GM12874 (cell line): ENCODE measurements around the gene FRMPD3.

Experiments
- TF ChIP-seq, protein P1 (sequence below): IDR thresholded peaks from 2 replicates; pipeline ENCODE4 v1.5.1; 2011; ENCODE audit warnings: low read depth, mild to moderate bottlenecking, control low read depth, low read length, moderate library complexity; ENCODE audit not compliant: insufficient read depth

Gene FRMPD3

DNA sequence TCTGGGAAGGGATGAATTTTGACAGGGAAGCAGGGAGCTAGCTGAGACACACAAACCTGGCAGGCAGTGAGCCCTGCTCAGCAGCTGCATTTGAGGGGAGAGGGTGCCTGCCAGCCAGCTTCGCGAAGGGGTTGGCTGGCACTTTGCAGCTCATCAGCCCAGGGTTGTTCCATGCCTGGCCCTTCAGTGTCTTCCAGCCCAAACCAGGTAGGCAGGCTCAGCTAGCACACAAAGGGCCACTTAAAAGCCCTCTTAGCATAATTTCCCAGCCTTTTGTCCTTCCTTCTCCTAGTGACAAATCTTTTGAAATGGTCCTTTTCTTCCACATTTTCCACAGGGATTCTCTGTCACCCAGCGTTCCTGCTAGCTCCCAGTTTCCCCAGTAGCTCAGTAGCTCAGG, 4.3 kb upstream of the FRMPD3 start:
- TF ChIP-seq, protein P1, sequence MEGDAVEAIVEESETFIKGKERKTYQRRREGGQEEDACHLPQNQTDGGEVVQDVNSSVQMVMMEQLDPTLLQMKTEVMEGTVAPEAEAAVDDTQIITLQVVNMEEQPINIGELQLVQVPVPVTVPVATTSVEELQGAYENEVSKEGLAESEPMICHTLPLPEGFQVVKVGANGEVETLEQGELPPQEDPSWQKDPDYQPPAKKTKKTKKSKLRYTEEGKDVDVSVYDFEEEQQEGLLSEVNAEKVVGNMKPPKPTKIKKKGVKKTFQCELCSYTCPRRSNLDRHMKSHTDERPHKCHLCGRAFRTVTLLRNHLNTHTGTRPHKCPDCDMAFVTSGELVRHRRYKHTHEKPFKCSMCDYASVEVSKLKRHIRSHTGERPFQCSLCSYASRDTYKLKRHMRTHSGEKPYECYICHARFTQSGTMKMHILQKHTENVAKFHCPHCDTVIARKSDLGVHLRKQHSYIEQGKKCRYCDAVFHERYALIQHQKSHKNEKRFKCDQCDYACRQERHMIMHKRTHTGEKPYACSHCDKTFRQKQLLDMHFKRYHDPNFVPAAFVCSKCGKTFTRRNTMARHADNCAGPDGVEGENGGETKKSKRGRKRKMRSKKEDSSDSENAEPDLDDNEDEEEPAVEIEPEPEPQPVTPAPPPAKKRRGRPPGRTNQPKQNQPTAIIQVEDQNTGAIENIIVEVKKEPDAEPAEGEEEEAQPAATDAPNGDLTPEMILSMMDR: no peak

DNA sequence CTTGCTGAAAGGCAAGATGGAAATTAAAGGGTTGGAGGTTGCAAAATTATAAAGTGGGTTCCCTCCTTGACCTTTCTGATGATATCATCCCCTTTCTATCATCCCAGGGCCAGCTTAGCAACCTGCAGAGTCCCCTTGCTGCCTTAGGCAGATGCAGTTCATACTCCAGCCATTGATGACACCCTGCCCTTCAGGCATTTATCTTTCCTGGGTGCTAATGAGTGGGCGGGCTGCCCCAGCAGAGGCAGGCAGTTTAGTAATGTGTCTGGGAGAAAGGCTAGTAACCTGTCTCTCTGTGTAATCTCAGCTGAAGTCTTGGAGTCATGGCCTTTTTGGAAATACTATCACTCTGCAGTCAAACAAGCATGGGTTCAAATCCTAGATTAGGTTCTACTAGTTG, 3.8 kb upstream of the FRMPD3 start:
- TF ChIP-seq, protein P1: no peak

GRCh38 chrX:107447642-107448041, 1.8 kb upstream of the FRMPD3 start:
- TF ChIP-seq, protein P1: no peak

DNA sequence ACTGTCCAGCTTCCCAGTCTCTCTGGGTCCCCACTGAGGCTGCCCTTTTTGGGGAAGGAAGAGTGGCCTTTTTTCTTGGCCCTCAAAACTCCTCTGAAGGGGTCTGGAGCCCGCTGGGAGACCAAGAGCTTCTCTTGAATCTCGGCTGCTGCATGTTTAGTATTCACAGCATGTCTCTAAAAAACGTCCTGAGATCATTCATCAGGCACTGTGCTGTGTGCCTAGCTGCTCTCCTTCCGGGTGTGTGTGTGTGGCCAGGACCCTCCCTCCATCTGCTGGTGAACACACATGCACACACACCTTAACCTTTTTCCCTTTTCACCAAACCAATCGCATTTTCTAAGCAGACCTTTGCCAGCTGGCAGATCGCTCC, 841 bp upstream of the FRMPD3 start:
- TF ChIP-seq, protein P1: no peak

DNA sequence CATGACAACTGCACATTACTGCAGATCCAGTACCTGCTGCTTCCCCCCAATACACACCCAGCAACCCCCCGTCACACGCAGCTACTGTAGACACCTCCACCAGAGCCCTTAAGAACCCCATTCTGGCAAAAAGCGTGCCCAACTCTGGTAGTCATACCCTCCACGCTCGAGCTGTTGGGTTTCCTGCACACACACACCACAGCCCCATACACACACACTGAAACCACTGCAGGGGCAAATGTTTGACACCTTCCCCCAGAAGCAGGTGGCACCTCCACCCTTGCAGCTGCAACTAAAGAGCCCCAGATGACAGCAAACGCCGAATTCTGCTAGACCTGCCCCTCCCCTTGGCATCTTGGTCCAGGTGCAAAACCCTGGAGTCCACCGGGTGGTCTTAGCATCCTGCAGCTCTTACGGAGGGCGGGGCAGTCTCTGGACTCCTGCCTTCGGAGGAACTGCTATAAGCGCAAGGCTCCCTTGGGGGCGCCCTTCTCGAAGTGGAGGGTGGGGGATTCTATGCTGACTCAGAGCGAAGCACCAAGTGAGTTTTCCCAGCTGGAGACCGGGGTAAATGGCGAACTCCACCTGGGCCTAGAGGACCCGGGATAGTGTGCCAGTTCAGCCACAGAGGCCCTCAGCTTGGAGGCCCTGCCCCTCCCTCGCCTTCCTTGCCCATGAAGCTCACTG, 1.5 kb downstream of the FRMPD3 start:
- TF ChIP-seq, protein P1: peak; percentile 24; the same call in 1 of the 2 replicates

DNA sequence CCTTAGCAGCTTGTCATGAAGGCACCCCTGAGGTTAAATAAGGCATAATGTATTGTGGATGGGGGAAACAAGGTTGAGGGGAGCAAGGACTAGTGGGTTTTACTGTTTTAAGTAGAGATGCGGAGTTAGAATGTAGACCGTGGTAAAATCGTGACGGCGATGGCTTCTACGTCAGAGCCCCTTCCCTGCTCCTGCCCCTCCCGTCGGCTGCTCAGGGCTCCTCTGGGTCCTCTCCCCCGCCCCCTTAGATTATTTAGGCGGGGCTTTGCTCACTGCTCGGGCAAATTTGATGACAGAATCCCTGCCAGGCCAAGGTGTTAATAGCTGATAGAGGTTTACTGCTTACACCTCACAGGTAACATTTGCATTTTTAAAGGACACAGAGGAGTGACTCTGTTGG, 2.3 kb downstream of the FRMPD3 start:
- TF ChIP-seq, protein P1: no peak

- TF ChIP-seq, protein P1: no peak
Observed at GRCh38 chrX:107452581-107452980, 3.1 kb downstream of the FRMPD3 start.
